ENCODE measurements around the gene PTPN14. TPM values are rescaled to one million over a fixed set of nuclear protein-coding genes. Genes with fewer than 3 reads are reported as not detected.

PTPN14 gene
- total and polyA plus RNA-seq, 2 of the 8 experiments (the other 6 are each of a cell fraction or from before 2014, with no cell fraction given): 14.4 to 93.6 TPM

DNA sequence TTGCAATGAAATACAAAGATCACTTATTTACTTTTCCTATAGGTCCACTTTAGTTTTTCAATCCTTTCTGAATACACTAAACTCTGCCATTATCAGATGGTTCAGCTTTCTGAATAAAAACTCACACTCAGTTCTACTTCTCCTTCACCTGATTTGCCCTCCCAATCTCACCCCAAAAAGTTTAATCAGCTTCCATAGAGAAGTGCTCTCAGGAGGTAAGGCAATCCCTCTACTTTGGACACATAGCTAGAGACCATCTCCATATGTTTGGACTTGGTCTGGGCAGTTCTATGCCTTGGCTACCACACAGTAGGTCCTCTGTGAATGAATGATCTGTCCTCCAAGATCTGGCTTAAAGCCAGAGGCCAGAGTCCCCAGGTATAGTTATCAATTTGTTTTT, 40.9 kb downstream of the PTPN14 start:
- FAIRE-seq (no peak), DNase-seq (ENCODE audit: low read depth in 1 of 2, low spot score in 2 of 2) (no peak)
- no peak overlapping the region for H3K27ac ChIP-seq (ENCODE audit: low read depth, low read length)
- H2BK15ac ChIP-seq (ENCODE audit: low read length): no peak overlapping the region
- H3K18ac ChIP-seq (ENCODE audit: extremely low read depth, low read length): no peak overlapping the region
- no peak overlapping the region for H2BK12ac ChIP-seq (ENCODE audit: low read depth, low read length)
- no peak overlapping the region for H3K14ac ChIP-seq (ENCODE audit: insufficient read length)
- no peak overlapping the region for H3K9ac ChIP-seq (replicated peaks in 1 of 4; ENCODE audit: extremely low read depth in 1 of 4, low read depth in 3 of 4, low read length in 3 of 4)
- peaks cover 0 to 9% (median 3%) of the 10 kb centered on the region in 4 experiments; a peak in 4 of 8 replicates for H3K36me3 ChIP-seq (ENCODE audit: control insufficient read depth in 2 of 4, insufficient read depth in 4 of 4, low read length in 3 of 4)
- no peak overlapping the region for H3K4me3 ChIP-seq (ENCODE audit: extremely low read depth in 1 of 4, insufficient read depth in 2 of 4, low read depth in 3 of 4, low read length in 4 of 4)
- H3K4me1 ChIP-seq (replicated peaks in 1 of 4; ENCODE audit: control insufficient read depth in 3 of 4, insufficient read depth in 4 of 4, low read length in 3 of 4): peaks cover 4 to 21% (median 10%) of the 10 kb centered on the region in 4 experiments; a peak in 6 of 7 replicates
- POLR2A ChIA-PET (ENCODE audit: partially characterized antibody): no interaction called here
- no peak overlapping the region for H4K8ac ChIP-seq (ENCODE audit: extremely low read depth, insufficient read depth, low read length)
- no peak for TF ChIP-seq TEAD4 (IDR thresholded peaks at IDR 0.05; ENCODE audit: low read depth, low read length)
- TF ChIP-seq SIX5 (IDR thresholded peaks at IDR 0.05; ENCODE audit: low read depth, low read length): no peak
- no peak for TF ChIP-seq E2F6 (IDR thresholded peaks at IDR 0.05)
- TF ChIP-seq ATF2 (IDR thresholded peaks at IDR 0.05; ENCODE audit: low read length): no peak
- TF ChIP-seq SIN3A (conservative IDR thresholded peaks at IDR 0.05 in 1 of 2, IDR thresholded peaks at IDR 0.05 in 1 of 2; ENCODE audit: low read depth in 1 of 2, low read length in 2 of 2): no peak
- peaks cover 12 to 14% of the 10 kb centered on the region in 2 experiments for H3K9me3 ChIP-seq (ENCODE audit: insufficient read depth in 2 of 2, low read depth in 1 of 2, low read length in 1 of 2)
- H3K79me2 ChIP-seq (ENCODE audit: control insufficient read depth in 1 of 2, insufficient read depth in 2 of 2, low read length in 2 of 2): peaks cover 9 to 75% of the 10 kb centered on the region in 2 experiments; a peak in 3 of 4 replicates
- H4K91ac ChIP-seq (replicated peaks; ENCODE audit: insufficient read length, low read length): no peak overlapping the region
- 0 out of 2 replicates have a peak, but pooled peaks cover 3% of the 10 kb centered on the region for H3K79me1 ChIP-seq (ENCODE audit: low read depth, low read length)
- H3K23me2 ChIP-seq (ENCODE audit: low read depth, low read length): no peaks in the 10 kb centered on the region
- H2AFZ ChIP-seq (ENCODE audit: low read length): no peak overlapping the region
- no peak overlapping the region for H3K4ac ChIP-seq (replicated peaks; ENCODE audit: insufficient read length, low read depth, low read length)
- peaks cover 11 to 12% of the 10 kb centered on the region in 2 experiments for H4K20me1 ChIP-seq (replicated peaks in 1 of 2; ENCODE audit: control insufficient read depth in 1 of 2, insufficient read depth in 2 of 2, low read length in 2 of 2)
- peaks cover 0 to 4% (median 0%) of the 10 kb centered on the region in 4 experiments; a peak in 3 of 7 replicates for H3K27me3 ChIP-seq (replicated peaks in 1 of 4; ENCODE audit: control insufficient read depth in 3 of 4, extremely low read depth in 1 of 4, insufficient read depth in 3 of 4, low read length in 3 of 4)
- H4K5ac ChIP-seq (ENCODE audit: insufficient read length, low read depth, low read length): no peak overlapping the region
- CTCF ChIA-PET (ENCODE audit: partially characterized antibody): interaction anchor here (0.6 kb wide), 1 partner anchor 1094 kb away, joined by 5 read pairs; no protein-coding TSS in a partner anchor
- no peak overlapping the region for H2BK5ac ChIP-seq (ENCODE audit: low read depth, low read length)
- H2BK20ac ChIP-seq (ENCODE audit: low read length): no peak overlapping the region
- no peak overlapping the region for H2BK120ac ChIP-seq (replicated peaks; ENCODE audit: low read depth, low read length)
- H3K4me2 ChIP-seq (ENCODE audit: insufficient read depth in 1 of 2, low read depth in 2 of 2, low read length in 2 of 2): no peak overlapping the region
- H3K23ac ChIP-seq (ENCODE audit: insufficient read length): no peak overlapping the region
- H3K56ac ChIP-seq (replicated peaks; ENCODE audit: insufficient read length, low read depth, low read length): no peak overlapping the region
- H2AK5ac ChIP-seq (ENCODE audit: low read depth, low read length): no peak overlapping the region
